ENCODE measurements around the gene POLE4.

Gene POLE4

DNA sequence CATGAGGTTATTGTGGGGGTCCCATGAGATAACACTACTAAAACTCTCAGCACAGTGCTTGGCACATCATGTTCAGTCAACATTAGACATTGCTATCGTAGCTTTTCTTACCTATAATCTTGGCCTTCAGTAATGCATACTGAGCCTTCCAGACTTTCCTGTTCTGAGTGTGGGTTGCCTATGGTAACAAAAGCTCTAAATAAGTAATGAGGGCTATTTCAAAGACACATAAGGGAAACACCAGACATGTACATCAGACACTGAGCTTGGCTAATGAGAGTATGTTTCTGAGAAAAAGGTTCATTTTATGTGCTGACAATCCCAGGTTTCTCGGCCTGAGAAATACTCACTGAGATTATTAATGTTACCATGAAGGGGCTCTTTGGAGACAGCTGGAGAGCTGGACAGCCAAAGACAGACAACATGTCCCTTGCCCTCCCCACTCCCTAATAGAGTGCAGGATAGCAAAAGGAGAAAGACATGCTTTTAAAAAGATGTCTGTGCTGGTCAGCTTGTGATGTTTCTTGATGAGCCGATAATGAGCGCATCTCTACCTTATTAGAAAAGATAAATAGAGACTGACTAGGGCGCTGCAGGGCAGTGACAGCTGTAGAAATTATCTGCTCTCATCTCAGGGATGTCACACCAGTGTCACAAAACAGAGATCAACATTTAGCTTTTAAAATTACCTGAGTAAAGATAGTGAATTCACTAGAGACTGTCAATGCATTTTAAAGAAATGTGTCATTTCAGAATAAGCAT lies 25.4 kb downstream of the POLE4 start:
- no peaks in the 10 kb centered on the region for H3K9me3 Mint-ChIP-seq
- H3K4me3 Mint-ChIP-seq = no peak overlapping the region
- TF ChIP-seq, protein P1, sequence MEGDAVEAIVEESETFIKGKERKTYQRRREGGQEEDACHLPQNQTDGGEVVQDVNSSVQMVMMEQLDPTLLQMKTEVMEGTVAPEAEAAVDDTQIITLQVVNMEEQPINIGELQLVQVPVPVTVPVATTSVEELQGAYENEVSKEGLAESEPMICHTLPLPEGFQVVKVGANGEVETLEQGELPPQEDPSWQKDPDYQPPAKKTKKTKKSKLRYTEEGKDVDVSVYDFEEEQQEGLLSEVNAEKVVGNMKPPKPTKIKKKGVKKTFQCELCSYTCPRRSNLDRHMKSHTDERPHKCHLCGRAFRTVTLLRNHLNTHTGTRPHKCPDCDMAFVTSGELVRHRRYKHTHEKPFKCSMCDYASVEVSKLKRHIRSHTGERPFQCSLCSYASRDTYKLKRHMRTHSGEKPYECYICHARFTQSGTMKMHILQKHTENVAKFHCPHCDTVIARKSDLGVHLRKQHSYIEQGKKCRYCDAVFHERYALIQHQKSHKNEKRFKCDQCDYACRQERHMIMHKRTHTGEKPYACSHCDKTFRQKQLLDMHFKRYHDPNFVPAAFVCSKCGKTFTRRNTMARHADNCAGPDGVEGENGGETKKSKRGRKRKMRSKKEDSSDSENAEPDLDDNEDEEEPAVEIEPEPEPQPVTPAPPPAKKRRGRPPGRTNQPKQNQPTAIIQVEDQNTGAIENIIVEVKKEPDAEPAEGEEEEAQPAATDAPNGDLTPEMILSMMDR (IDR thresholded peaks at IDR 0.05; ENCODE audit: unreplicated experiment in 3 of 3) = no peak
- peaks cover 11% of the 10 kb centered on the region for H3K4me1 Mint-ChIP-seq
- H3K27me3 Mint-ChIP-seq (ENCODE audit: low read depth) = no peaks in the 10 kb centered on the region
- H3K27ac Mint-ChIP-seq = no peak overlapping the region
- H3K36me3 Mint-ChIP-seq (ENCODE audit: low read depth) = no peaks in the 10 kb centered on the region

DNA sequence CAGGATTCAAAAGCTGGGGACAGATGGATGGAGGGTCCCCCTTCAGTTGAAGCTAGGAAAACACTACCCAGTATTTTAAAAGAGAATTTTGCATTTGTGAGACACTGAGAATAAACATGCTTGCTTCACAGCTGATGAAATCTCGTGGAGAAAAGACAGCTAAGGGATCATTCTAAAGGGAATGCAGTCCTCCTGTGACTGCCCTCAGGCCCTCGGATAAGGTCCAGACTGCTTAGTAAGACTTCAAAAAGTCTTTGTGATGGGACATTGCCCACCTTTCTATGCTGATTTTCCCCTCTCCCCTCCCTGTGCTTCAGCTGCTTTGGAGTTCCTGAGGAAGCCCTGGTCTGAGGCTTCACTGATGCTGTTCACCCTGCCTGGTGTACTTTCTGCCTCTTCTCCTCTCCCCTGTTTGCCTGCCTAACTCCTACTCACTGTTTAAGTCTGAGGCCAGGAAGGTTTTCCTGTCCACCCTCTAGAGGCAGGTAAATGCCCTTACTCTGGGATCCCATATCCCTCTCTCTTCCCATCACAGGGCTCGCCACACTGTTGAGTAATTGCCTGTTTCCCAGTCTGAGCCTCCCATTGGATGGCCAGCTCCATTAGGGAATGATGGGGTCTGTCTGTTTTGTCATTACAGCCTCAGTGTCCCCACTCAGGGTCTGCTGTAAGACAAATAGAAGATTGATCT lies 26.6 kb downstream of the POLE4 start:
- Mint-ChIP-seq H3K9me3 (no peaks in the 10 kb centered on the region), H3K4me3 (no peak overlapping the region), H3K27ac (no peak overlapping the region), H3K4me1 (peaks cover 11% of the 10 kb centered on the region), H3K27me3 (ENCODE audit: low read depth) (no peaks in the 10 kb centered on the region), H3K36me3 (ENCODE audit: low read depth) (no peaks in the 10 kb centered on the region)
- TF ChIP-seq, protein P1 (IDR thresholded peaks at IDR 0.05; ENCODE audit: unreplicated experiment in 3 of 3) = no peak

DNA sequence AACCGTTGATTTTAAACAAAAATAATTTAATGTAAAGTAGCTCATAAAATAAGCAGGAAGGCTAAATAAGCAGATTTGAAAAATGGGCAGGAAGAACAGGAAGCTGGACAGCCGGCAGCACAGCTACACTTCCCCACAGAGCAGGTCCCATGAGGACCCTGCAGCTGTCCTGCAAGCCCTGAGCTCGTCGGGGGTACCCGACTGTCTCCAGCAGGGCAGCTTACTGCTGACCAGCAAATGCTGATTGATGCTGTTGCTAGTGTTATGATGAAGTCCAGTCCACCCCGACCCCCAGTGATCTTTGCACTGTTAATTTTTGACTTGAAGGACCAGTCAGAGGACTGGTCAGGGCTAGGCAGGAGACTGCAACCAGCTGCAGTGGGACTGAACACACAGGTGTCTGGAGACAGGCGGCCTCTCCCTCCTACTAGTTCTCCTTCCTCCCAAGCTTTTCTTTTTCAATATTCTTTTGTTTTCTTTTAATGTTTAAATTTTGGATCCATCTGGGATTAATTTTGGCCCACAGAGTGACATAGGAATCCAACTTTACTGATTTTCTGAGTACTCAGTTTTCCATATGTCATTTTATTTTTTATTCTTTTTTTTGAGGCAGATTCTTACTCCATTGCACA lies 27.7 kb downstream of the POLE4 start:
- H3K27ac Mint-ChIP-seq = peak overlapping the region in 1 of 3 experiments; percentile 35
- H3K4me3 Mint-ChIP-seq = no peak overlapping the region
- H3K9me3 Mint-ChIP-seq = no peaks in the 10 kb centered on the region
- TF ChIP-seq, protein P1 (IDR thresholded peaks at IDR 0.05; ENCODE audit: unreplicated experiment in 3 of 3) = no peak
- no peaks in the 10 kb centered on the region for H3K27me3 Mint-ChIP-seq (ENCODE audit: low read depth)
- peaks cover 12% of the 10 kb centered on the region for H3K4me1 Mint-ChIP-seq
- no peaks in the 10 kb centered on the region for H3K36me3 Mint-ChIP-seq (ENCODE audit: low read depth)

DNA sequence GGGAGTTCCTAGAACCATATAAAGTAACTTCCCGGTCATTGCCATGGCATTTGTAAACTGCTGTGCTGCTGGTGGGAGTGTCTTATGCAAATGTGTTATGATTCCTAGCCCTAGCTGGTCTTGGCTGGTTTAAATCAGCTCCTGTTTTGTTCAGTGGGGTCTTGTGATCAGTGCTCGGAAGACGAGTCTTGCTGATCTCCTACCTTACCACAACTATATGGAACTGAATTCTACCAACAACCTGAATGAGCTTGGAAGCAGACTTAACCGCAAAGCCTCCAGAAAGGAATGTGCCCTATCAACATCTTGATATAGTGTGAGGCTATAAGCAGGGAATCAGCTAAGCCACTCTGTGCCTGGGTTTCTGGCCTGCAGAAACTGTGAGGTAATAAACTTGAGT lies 33.5 kb downstream of the POLE4 start:
- TF ChIP-seq, protein P1 (IDR thresholded peaks at IDR 0.05; ENCODE audit: unreplicated experiment in 3 of 3) = no peak

DNA sequence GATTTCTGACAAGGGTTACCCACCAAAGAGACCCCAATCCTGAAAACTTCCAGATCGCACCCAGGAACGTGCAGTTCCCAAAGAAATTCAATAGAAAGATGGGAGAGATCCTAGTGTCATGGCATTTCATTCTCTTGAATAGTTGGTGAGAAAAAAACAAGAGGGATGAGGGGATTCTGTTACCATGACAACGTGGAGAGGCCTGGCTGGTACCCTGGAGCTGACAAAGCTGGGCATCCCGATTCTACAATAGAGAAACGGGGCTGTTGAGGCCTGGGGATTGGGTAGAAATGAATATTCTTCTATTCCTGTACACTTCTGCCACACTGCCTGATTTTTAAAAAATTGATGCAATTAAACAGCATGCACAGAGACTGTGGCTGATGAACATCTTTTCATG lies 41.0 kb downstream of the POLE4 start:
- TF ChIP-seq, protein P1 (IDR thresholded peaks at IDR 0.05; ENCODE audit: unreplicated experiment in 3 of 3) = no peak
- peaks cover 4% of the 10 kb centered on the region for H3K36me3 Mint-ChIP-seq (ENCODE audit: low read depth)
- H3K9me3 Mint-ChIP-seq = no peaks in the 10 kb centered on the region
- H3K27me3 Mint-ChIP-seq (ENCODE audit: low read depth) = no peaks in the 10 kb centered on the region
- H3K4me3 Mint-ChIP-seq = no peak overlapping the region
- no peak overlapping the region for H3K27ac Mint-ChIP-seq
- no peaks in the 10 kb centered on the region for H3K4me1 Mint-ChIP-seq

More for the DNA sequence above, 33.5 kb downstream of the POLE4 start:
- peaks cover 16% of the 10 kb centered on the region for H3K4me1 Mint-ChIP-seq
- peak overlapping the region in 1 of 3 experiments; percentile 36 for H3K4me3 Mint-ChIP-seq
- H3K27me3 Mint-ChIP-seq (ENCODE audit: low read depth) = no peaks in the 10 kb centered on the region
- H3K36me3 Mint-ChIP-seq (ENCODE audit: low read depth) = no peaks in the 10 kb centered on the region
- peak overlapping the region; percentile 18 to 82 (median 30) for H3K27ac Mint-ChIP-seq
- H3K9me3 Mint-ChIP-seq = peaks cover 5% of the 10 kb centered on the region
